ENCODE results near the gene ODC1. TPM values are rescaled to one million over a fixed set of nuclear protein-coding genes. Genes with fewer than 3 reads are reported as not detected.

ODC1 gene
- polyA plus RNA-seq, 1 donor (not counting 4 experiments of a cell fraction or from before 2014, with no cell fraction given), result 637 TPM

DNA sequence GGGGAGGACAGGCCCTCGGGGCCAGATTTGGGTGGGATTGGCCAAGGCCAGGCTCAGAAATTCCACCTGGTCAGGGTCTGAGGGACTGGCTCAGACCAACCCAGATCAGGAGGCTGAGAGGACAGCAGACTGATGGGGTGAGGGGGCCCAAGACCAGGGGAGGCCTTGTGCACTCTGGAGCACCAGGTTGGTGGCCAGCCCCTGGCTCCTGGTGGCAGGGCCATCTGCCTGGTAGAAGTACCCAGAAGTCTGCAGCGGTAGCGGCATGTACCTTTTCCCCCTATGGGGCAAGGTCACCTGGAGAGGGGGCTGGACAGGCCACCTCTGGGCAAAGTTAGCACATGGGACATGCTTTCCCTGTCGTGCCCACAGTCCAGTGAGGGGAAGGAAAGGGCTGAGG is 21.2 kb upstream of the ODC1 start:
- Histone ChIP-seq H3K4me3 (ENCODE audit: control insufficient read depth in 2 of 3, extremely low read depth in 1 of 3, insufficient read depth in 2 of 3, low read depth in 1 of 3, low read length in 3 of 3) (no peak overlapping the region), H3K36me3 (ENCODE audit: control insufficient read depth in 2 of 2, extremely low read depth in 1 of 2, insufficient read depth in 2 of 2, low read length in 2 of 2) (no peaks in the 10 kb centered on the region), H4K20me1 (ENCODE audit: control insufficient read depth, extremely low read depth, insufficient read depth, low read length) (no peaks in the 10 kb centered on the region), H3K9me1 (ENCODE audit: control insufficient read depth, extremely low read depth, insufficient read depth, low read length) (no peaks in the 10 kb centered on the region), H3K4me2 (ENCODE audit: control insufficient read depth, extremely low read depth, insufficient read depth, low read depth, low read length) (no peak overlapping the region), H3K27ac (ENCODE audit: control insufficient read depth, insufficient read depth, low read length) (no peak overlapping the region), H3K27me3 (ENCODE audit: control insufficient read depth, extremely low read depth, insufficient read depth, low read length) (no peaks in the 10 kb centered on the region), H3K9ac (ENCODE audit: control insufficient read depth, extremely low read depth, insufficient read depth, low read length) (no peak overlapping the region), H3K79me2 (ENCODE audit: control insufficient read depth, insufficient read depth, low read length) (no peaks in the 10 kb centered on the region), H2AFZ (ENCODE audit: control insufficient read depth, low read length) (no peak overlapping the region), H3K9me3 (ENCODE audit: control insufficient read depth, low read depth, low read length) (no peaks in the 10 kb centered on the region), H3K4me1 (ENCODE audit: control insufficient read depth, extremely low read depth, insufficient read depth, low read length) (no peaks in the 10 kb centered on the region)
- dilution Hi-C loops (cut with MboI; ENCODE audit: extremely low pct_ligation_motif_present, low sequenced_read_pairs), result no loop called here
- FAIRE-seq (no peak), DNase-seq (ENCODE audit: low read depth, low spot score) (no peak)
- TF ChIP-seq, protein P1, sequence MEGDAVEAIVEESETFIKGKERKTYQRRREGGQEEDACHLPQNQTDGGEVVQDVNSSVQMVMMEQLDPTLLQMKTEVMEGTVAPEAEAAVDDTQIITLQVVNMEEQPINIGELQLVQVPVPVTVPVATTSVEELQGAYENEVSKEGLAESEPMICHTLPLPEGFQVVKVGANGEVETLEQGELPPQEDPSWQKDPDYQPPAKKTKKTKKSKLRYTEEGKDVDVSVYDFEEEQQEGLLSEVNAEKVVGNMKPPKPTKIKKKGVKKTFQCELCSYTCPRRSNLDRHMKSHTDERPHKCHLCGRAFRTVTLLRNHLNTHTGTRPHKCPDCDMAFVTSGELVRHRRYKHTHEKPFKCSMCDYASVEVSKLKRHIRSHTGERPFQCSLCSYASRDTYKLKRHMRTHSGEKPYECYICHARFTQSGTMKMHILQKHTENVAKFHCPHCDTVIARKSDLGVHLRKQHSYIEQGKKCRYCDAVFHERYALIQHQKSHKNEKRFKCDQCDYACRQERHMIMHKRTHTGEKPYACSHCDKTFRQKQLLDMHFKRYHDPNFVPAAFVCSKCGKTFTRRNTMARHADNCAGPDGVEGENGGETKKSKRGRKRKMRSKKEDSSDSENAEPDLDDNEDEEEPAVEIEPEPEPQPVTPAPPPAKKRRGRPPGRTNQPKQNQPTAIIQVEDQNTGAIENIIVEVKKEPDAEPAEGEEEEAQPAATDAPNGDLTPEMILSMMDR (optimal IDR thresholded peaks at IDR 0.05 in 1 of 3, IDR thresholded peaks at IDR 0.05 in 1 of 3, conservative IDR thresholded peaks at IDR 0.05 in 1 of 3; ENCODE audit: extremely low read depth in 1 of 3, insufficient read depth in 2 of 3, low read length in 3 of 3), result no peak
- no peak for TF ChIP-seq EZH2 (IDR thresholded peaks at IDR 0.05; ENCODE audit: low read length)

DNA sequence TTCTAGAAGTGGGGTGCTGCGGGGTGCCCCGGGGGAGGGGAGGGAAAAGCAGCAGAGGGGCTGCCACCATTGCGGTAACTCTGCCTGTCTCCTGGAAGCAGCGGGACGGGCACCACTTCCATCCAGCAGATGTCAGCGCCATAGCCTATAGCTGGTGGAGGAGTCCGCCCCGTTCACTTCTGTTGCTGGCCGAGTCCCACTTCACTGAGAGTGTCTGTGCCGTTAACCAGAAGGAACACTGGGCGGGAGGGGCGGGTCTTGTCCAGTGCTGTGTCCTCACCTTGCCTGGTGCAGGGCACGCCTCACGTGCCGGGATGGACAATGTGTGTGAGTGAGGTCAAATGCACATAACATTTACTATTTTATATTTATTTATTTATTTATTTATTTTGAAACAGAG is 19.3 kb upstream of the ODC1 start:
- no peaks in the 10 kb centered on the region for H3K79me2 ChIP-seq (ENCODE audit: control insufficient read depth, insufficient read depth, low read length)
- H3K27me3 ChIP-seq (ENCODE audit: control insufficient read depth, extremely low read depth, insufficient read depth, low read length), result no peaks in the 10 kb centered on the region
- H3K36me3 ChIP-seq (ENCODE audit: control insufficient read depth in 2 of 2, extremely low read depth in 1 of 2, insufficient read depth in 2 of 2, low read length in 2 of 2), result no peaks in the 10 kb centered on the region
- H2AFZ ChIP-seq (ENCODE audit: control insufficient read depth, low read length), result no peak overlapping the region
- H4K20me1 ChIP-seq (ENCODE audit: control insufficient read depth, extremely low read depth, insufficient read depth, low read length), result no peaks in the 10 kb centered on the region
- no peak for FAIRE-seq
- no peak overlapping the region for H3K4me2 ChIP-seq (ENCODE audit: control insufficient read depth, extremely low read depth, insufficient read depth, low read depth, low read length)
- no peaks in the 10 kb centered on the region for H3K9me1 ChIP-seq (ENCODE audit: control insufficient read depth, extremely low read depth, insufficient read depth, low read length)
- H3K4me1 ChIP-seq (ENCODE audit: control insufficient read depth, extremely low read depth, insufficient read depth, low read length), result no peaks in the 10 kb centered on the region
- H3K4me3 ChIP-seq (ENCODE audit: control insufficient read depth in 2 of 3, extremely low read depth in 1 of 3, insufficient read depth in 2 of 3, low read depth in 1 of 3, low read length in 3 of 3), result no peak overlapping the region
- DNase-seq (ENCODE audit: low read depth, low spot score), result no peak
- no peaks in the 10 kb centered on the region for H3K9me3 ChIP-seq (ENCODE audit: control insufficient read depth, low read depth, low read length)
- H3K27ac ChIP-seq (ENCODE audit: control insufficient read depth, insufficient read depth, low read length), result no peak overlapping the region
- H3K9ac ChIP-seq (ENCODE audit: control insufficient read depth, extremely low read depth, insufficient read depth, low read length), result no peak overlapping the region
- dilution Hi-C loops (cut with MboI; ENCODE audit: extremely low pct_ligation_motif_present, low sequenced_read_pairs), result no loop called here
- TF ChIP-seq, protein P1 (optimal IDR thresholded peaks at IDR 0.05 in 1 of 3, IDR thresholded peaks at IDR 0.05 in 1 of 3, conservative IDR thresholded peaks at IDR 0.05 in 1 of 3; ENCODE audit: extremely low read depth in 1 of 3, insufficient read depth in 2 of 3, low read length in 3 of 3), result peak in 1 of 3 experiments; percentile 10
- no peak for TF ChIP-seq EZH2 (IDR thresholded peaks at IDR 0.05; ENCODE audit: low read length)
